HepG2 (cell line): Measurements from ENCODE around the gene CCND1. TPM values are rescaled to one million over a fixed set of nuclear protein-coding genes. Genes with fewer than 3 reads are reported as not detected.
A peak's percentile ranks its signal among the peaks of the same experiment; 100 is the strongest.

Experiments
- ARID5B ChIP-seq: IDR thresholded peaks from 2 replicates; pipeline ENCODE4 v1.4.0; 2020; ENCODE audit warnings: mild to moderate bottlenecking, missing genetic modification reagents
- CREB1 ChIP-seq, 2 experiments: fragments of 450-650 bp in 1 of 2; IDR thresholded peaks; 2 replicates each; pipeline ENCODE4 v1.6.1; 2016 to 2017; ENCODE audit warnings: control low read depth in 1 of 2, mild to moderate bottlenecking in 1 of 2, missing compliant biosample characterization in 1 of 2, missing genetic modification characterization in 1 of 2
- ETV5 ChIP-seq: IDR thresholded peaks from 2 replicates; pipeline ENCODE4 v1.6.1; 2018; ENCODE audit warnings: missing biosample characterization, missing genetic modification reagents, inconsistent platforms, borderline replicate concordance
- GATA4 ChIP-seq: sonication (generic); IDR thresholded peaks from 2 replicates; pipeline ENCODE4 v1.6.1; 2016; ENCODE audit warnings: antibody characterized with exemption, low read depth, borderline replicate concordance
- GFI1 ChIP-seq: sonication (generic); formaldehyde crosslinking; IDR thresholded peaks from 2 replicates; pipeline ENCODE4 v1.5.0; 2020; ENCODE audit warnings: missing genetic modification reagents, mild to moderate bottlenecking, borderline replicate concordance
- GRHL1 ChIP-seq: sonication (generic); formaldehyde crosslinking; conservative IDR thresholded peaks from 2 replicates; pipeline ENCODE4 v1.8.0; 2022; ENCODE audit warnings: missing genetic modification reagents
- JUN ChIP-seq: sonication (generic); formaldehyde crosslinking; IDR thresholded peaks from 2 replicates; pipeline ENCODE4 v1.4.0; 2020; ENCODE audit warnings: mild to moderate bottlenecking, missing genetic modification reagents
- KAT2B ChIP-seq: fragments of 150-350 bp; IDR thresholded peaks from 2 replicates; pipeline ENCODE4 v1.6.1; 2014; ENCODE audit warnings: low read depth, low read length, borderline replicate concordance
- KMT2B ChIP-seq: IDR thresholded peaks from 2 replicates; pipeline ENCODE4 v1.6.1; 2016; ENCODE audit warnings: missing genetic modification reagents, missing compliant biosample characterization
- MEF2D ChIP-seq: sonication (generic); formaldehyde crosslinking; IDR thresholded peaks from 2 replicates; pipeline ENCODE4 v1.5.1; 2020; ENCODE audit warnings: mild to moderate bottlenecking, missing genetic modification reagents
- MEIS1 ChIP-seq: sonication (generic); formaldehyde crosslinking; IDR thresholded peaks from 2 replicates; pipeline ENCODE4 v1.9.0; 2021; ENCODE audit warnings: mild to moderate bottlenecking, missing genetic modification reagents, moderate library complexity, borderline replicate concordance
- MIXL1 ChIP-seq: IDR thresholded peaks from 2 replicates; pipeline ENCODE4 v1.6.1; 2016
- MTA1 ChIP-seq: sonication (generic); formaldehyde crosslinking; IDR thresholded peaks from 2 replicates; pipeline ENCODE4 v1.4.0; 2020; ENCODE audit warnings: missing genetic modification reagents, mild to moderate bottlenecking, borderline replicate concordance
- NFE2L1 ChIP-seq: sonication (generic); formaldehyde crosslinking; IDR thresholded peaks from 2 replicates; pipeline ENCODE4 v1.4.0; 2020; ENCODE audit warnings: missing genetic modification reagents, mild to moderate bottlenecking, borderline replicate concordance
- NFKB2 ChIP-seq: sonication (generic); formaldehyde crosslinking; IDR thresholded peaks from 2 replicates; pipeline ENCODE4 v1.4.0; 2020; ENCODE audit warnings: missing genetic modification reagents, borderline replicate concordance
- RFX1 ChIP-seq: fragments of 450-650 bp; IDR thresholded peaks from 2 replicates; pipeline ENCODE4 v1.6.1; 2017
- SALL1 ChIP-seq: sonication (generic); formaldehyde crosslinking; IDR thresholded peaks from 2 replicates; pipeline ENCODE4 v1.8.0; 2022; ENCODE audit warnings: mild to moderate bottlenecking, missing genetic modification reagents
- SMC3 ChIP-seq: IDR thresholded peaks from 2 replicates; pipeline ENCODE4 v1.6.1; 2011; ENCODE audit warnings: low read length, improper control_type of control experiment
- TERF1 ChIP-seq: sonication (generic); formaldehyde crosslinking; IDR thresholded peaks from 2 replicates; pipeline ENCODE4 v1.8.0; 2022; ENCODE audit warnings: mild to moderate bottlenecking, missing genetic modification reagents, moderate library complexity
- TMF1 ChIP-seq: sonication (generic); formaldehyde crosslinking; IDR thresholded peaks from 2 replicates; pipeline ENCODE4 v1.8.1; 2022; ENCODE audit warnings: low read depth, missing genetic modification reagents
- TRIM24 ChIP-seq: sonication (generic); formaldehyde crosslinking; IDR thresholded peaks from 2 replicates; pipeline ENCODE4 v1.8.0; 2022; ENCODE audit warnings: mild to moderate bottlenecking, missing genetic modification reagents
- ZNF781 ChIP-seq: sonication (generic); formaldehyde crosslinking; IDR thresholded peaks from 2 replicates; pipeline ENCODE4 v1.5.1; 2020; ENCODE audit warnings: borderline replicate concordance, mild to moderate bottlenecking, missing genetic modification reagents; ENCODE audit errors: not compliant biosample characterization
- polyA plus RNA-seq, 8 experiments: library from polyadenylated mRNA; depleted of rRNA in 3 of 8; stranded (reverse) in 7 of 8; unstranded in 1 of 8; fragments of >200 nt; fragmentation: Illumina TruSeq in 4 of 8; extraction: Trizol in 4 of 8; gene quantifications; 2 replicates each; pipeline versions ENCODE4 v1.2.1 to v1.2.3, GENCODE V29; 2011 to 2016; ENCODE audit warnings: low read depth in 4 of 8, missing spikeins in 1 of 8, mixed read lengths in 1 of 8; ENCODE audit not compliant: insufficient read depth in 1 of 8
- total RNA-seq, 5 experiments: library from RNA; depleted of rRNA; stranded (reverse); fragments of >200 nt; fragmentation: Illumina TruSeq; extraction: Trizol; gene quantifications; 2 replicates each; pipeline ENCODE4 v1.2.3, GENCODE V29; 2016; ENCODE audit warnings: low read depth in 1 of 5

The CCND1 gene
- total and polyA plus RNA-seq, 2 of the 13 experiments (the other 11 are each of a cell fraction or from before 2014, with no cell fraction given), result 107 to 136 TPM

- TF ChIP-seq MEIS1 (CRISPR knock-in tag) (peak; percentile 62; the same call in 1 of the 2 replicates), ARID5B (peak; percentile 85), KMT2B (CRISPR knock-in tag) (peak; percentile 72; the same call in 1 of the 2 replicates), NFKB2 (CRISPR knock-in tag) (peak; percentile 93; the same call in 1 of the 2 replicates), JUN (CRISPR knock-in tag) (0 out of 2 replicates have a peak, but pooled peaks have one; percentile 31), GRHL1 (CRISPR knock-in tag) (no peak), GATA4 (no peak), ETV5 (CRISPR knock-in tag) (peak; percentile 90; the same call in 1 of the 2 replicates), MTA1 (peak; percentile 92; the same call in 1 of the 2 replicates), NFE2L1 (no peak), TMF1 (CRISPR knock-in tag) (no peak), ZNF781 (peak; percentile 37), KAT2B (no peak), GFI1 (CRISPR knock-in tag) (peak; percentile 76; the same call in 1 of the 2 replicates), SALL1 (peak; percentile 97), TERF1 (CRISPR knock-in tag) (no peak), RFX1 (no peak), MIXL1 (CRISPR knock-in tag) (peak; percentile 88), MEF2D (CRISPR knock-in tag) (peak; percentile 94), CREB1 (IDR thresholded peaks at IDR 0.05) (no peak), CREB1 (CRISPR knock-in tag; IDR thresholded peaks at IDR 0.05) (peak; percentile 67), TRIM24 (CRISPR knock-in tag) (no peak), SMC3 (no peak)
Observed at GRCh38 chr11:69667619-69668604, 27.0 kb downstream of the CCND1 start (continued).
